Endothelial cell of umbilical vein (primary cell): ENCODE measurements around the gene SMIM27. TPM values are rescaled to one million over a fixed set of nuclear protein-coding genes. Genes with fewer than 3 reads are reported as not detected.

Experiments used
- BruUV-seq: library from RNA; stranded (reverse); fragments of 400-500 nt; replicated peaks from 2 replicates; lab custom pipeline; 2021; lab: Mats Ljungman, UMichigan
- CTCF ChIA-PET: fragments of 300-600, 350-600 bp; sonication (Branson Sonifier 250); formaldehyde crosslinking; loops from one replicate; lab custom pipeline; 2021; ENCODE audit warnings: antibody characterized with exemption, inconsistent platforms; lab: Charles Lee
- POLR2A ChIA-PET: fragments of 300-600, 350-600 bp; sonication (Branson Sonifier 250); formaldehyde crosslinking; loops from one replicate; lab custom pipeline; 2021; ENCODE audit warnings: antibody characterized with exemption, inconsistent platforms; lab: Charles Lee
- DNase-seq: peaks from one replicate; pipeline ENCODE4 v3.0.0-alpha.2; 2011; ENCODE audit warnings: low read depth, low spot score
- FAIRE-seq: peaks from 2 replicates; lab custom pipeline; 2011; peaks lifted over from hg19 to GRCh38; lab: Jason Lieb, UNC
- H2AFZ ChIP-seq: 2 replicates; pipeline ENCODE4 v1.6.0; 2012; ENCODE audit warnings: low read depth, low read length, control low read depth, inconsistent platforms
- H3K27ac ChIP-seq: 2 replicates; pipeline ENCODE4 v1.5.1; 2011; ENCODE audit warnings: low read depth, mild to moderate bottlenecking, control low read depth, low read length, moderate library complexity; ENCODE audit not compliant: insufficient read depth
- H3K27me3 ChIP-seq, 2 experiments: 2 replicates each; pipeline versions ENCODE4 v1.6.0 to v1.6.1; 2011; ENCODE audit warnings: low read length in 2 of 2, mixed read lengths in 1 of 2; ENCODE audit not compliant: control insufficient read depth in 2 of 2, insufficient read depth in 2 of 2
- H3K36me3 ChIP-seq, 2 experiments: 2 replicates in 1 of 2; 3 replicates in 1 of 2; pipeline ENCODE4 v1.5.1; 2011; ENCODE audit warnings: low read length in 2 of 2, mild to moderate bottlenecking in 1 of 2, moderate library complexity in 1 of 2; ENCODE audit not compliant: control insufficient read depth in 2 of 2, insufficient read depth in 2 of 2; ENCODE audit errors: extremely low read depth in 1 of 2
- H3K4me1 ChIP-seq: 3 replicates; pipeline ENCODE4 v1.5.1; 2011; ENCODE audit warnings: mild to moderate bottlenecking, low read length; ENCODE audit not compliant: control insufficient read depth, insufficient read depth; ENCODE audit errors: extremely low read depth
- H3K4me2 ChIP-seq: 2 replicates; pipeline ENCODE4 v1.6.1; 2011; ENCODE audit warnings: low read length, control low read depth, mixed read lengths; ENCODE audit not compliant: insufficient read depth
- H3K4me3 ChIP-seq, 3 experiments: fragments of 200-600 bp in 1 of 3; sonication (generic), shearing (Covaris generic) in 1 of 3; replicated peaks in 1 of 3; 2 replicates each; pipeline ENCODE4 v1.5.1; 2011 to 2016; ENCODE audit warnings: control low read depth in 3 of 3, low read length in 3 of 3, mild to moderate bottlenecking in 2 of 3, inconsistent platforms in 1 of 3, low read depth in 1 of 3, moderate library complexity in 1 of 3; ENCODE audit not compliant: insufficient read depth in 1 of 3
- H3K79me2 ChIP-seq: 2 replicates; pipeline ENCODE4 v1.6.0; 2012; ENCODE audit warnings: low read length, inconsistent platforms; ENCODE audit not compliant: control insufficient read depth, insufficient read depth
- H3K9ac ChIP-seq: replicated peaks from 2 replicates; pipeline ENCODE3; 2011; ENCODE audit warnings: low read length, control low read depth; ENCODE audit not compliant: insufficient read depth; ENCODE audit errors: extremely low read depth
- H3K9me1 ChIP-seq: replicated peaks from 3 replicates; pipeline ENCODE4 v1.6.0; 2011; ENCODE audit warnings: mild to moderate bottlenecking, low read length; ENCODE audit not compliant: control insufficient read depth, insufficient read depth; ENCODE audit errors: extremely low read depth
- H3K9me3 ChIP-seq: replicated peaks from 2 replicates; pipeline ENCODE4 v1.5.1; 2012; ENCODE audit warnings: low read length, inconsistent platforms; ENCODE audit not compliant: control insufficient read depth, insufficient read depth
- H4K20me1 ChIP-seq: replicated peaks from 2 replicates; pipeline ENCODE3; 2011; ENCODE audit warnings: mild to moderate bottlenecking, low read length; ENCODE audit not compliant: control insufficient read depth, insufficient read depth; ENCODE audit errors: extremely low read depth
- EZH2 ChIP-seq: IDR thresholded peaks from 2 replicates; pipeline ENCODE4 v1.6.1; 2012; ENCODE audit warnings: borderline replicate concordance, low read depth, mild to moderate bottlenecking, moderate library complexity, low read length, inconsistent platforms; ENCODE audit not compliant: severe bottlenecking
- FOS ChIP-seq: IDR thresholded peaks from 2 replicates; pipeline ENCODE4 v1.6.1; 2011; ENCODE audit warnings: mild to moderate bottlenecking, low read length, moderate library complexity, borderline replicate concordance; ENCODE audit not compliant: insufficient read depth
- GATA2 ChIP-seq: IDR thresholded peaks from 2 replicates; pipeline ENCODE4 v1.7.0; 2011; ENCODE audit warnings: low read depth, mild to moderate bottlenecking, moderate library complexity, mixed read lengths, low read length; ENCODE audit not compliant: insufficient read length, insufficient read depth
- JUN ChIP-seq: IDR thresholded peaks from 2 replicates; pipeline ENCODE4 v1.6.1; 2011; ENCODE audit warnings: borderline replicate concordance, low read depth; ENCODE audit not compliant: insufficient read length, insufficient read depth
- MYC ChIP-seq: IDR thresholded peaks from one replicate; pipeline ENCODE4 v1.6.1; 2011; ENCODE audit warnings: mild to moderate bottlenecking, low read depth, low read length
- POLR2A ChIP-seq: IDR thresholded peaks from 2 replicates; pipeline ENCODE4 v1.6.1; 2012; ENCODE audit warnings: low read depth, mild to moderate bottlenecking, control low read depth, low read length
- POLR2AphosphoS5 ChIP-seq: IDR thresholded peaks from 2 replicates; pipeline ENCODE4 v1.6.1; 2012; ENCODE audit warnings: low read depth, mild to moderate bottlenecking, control low read depth, low read length, moderate library complexity; ENCODE audit not compliant: insufficient read depth
- dilution Hi-C: fragments of 300-500 bp; cut with MboI; formaldehyde crosslinking; loops from one replicate; pipeline ENCODE4 v1.15.0; 2019; ENCODE audit warnings: low sequenced_read_pairs; ENCODE audit not compliant: extremely low pct_ligation_motif_present
- intact Hi-C: fragments of 100-400 bp; cut with micrococcal nuclease; formaldehyde crosslinking; loops from one replicate; pipeline ENCODE4 v1.10.0; 2022
- polyA plus RNA-seq, 4 experiments: library from polyadenylated mRNA; depleted of rRNA in 3 of 4; stranded (reverse) in 3 of 4; unstranded in 1 of 4; fragments of >200 nt; gene quantifications; 2 replicates each; pipeline versions ENCODE4 v1.2.1 to v1.2.3, GENCODE V29; 2011 to 2012; ENCODE audit warnings: missing spikeins in 1 of 4
- total RNA-seq: library from RNA; stranded (reverse); gene quantifications from 2 replicates; pipeline ENCODE4 v1.2.3, GENCODE V29; 2021
- TF ChIP-seq, protein P1 (sequence below): IDR thresholded peaks from 2 replicates; pipeline ENCODE4 v1.6.1; 2011; ENCODE audit not compliant: insufficient read depth, insufficient read length
- TF ChIP-seq, protein P2 (sequence below), 2 donors: IDR thresholded peaks; 1 replicate in 1 of 2; 2 replicates in 1 of 2; pipeline ENCODE4 v1.5.1; 2011; ENCODE audit warnings: low read length in 2 of 2, mild to moderate bottlenecking in 2 of 2, moderate library complexity in 2 of 2, control low read depth in 1 of 2, inconsistent platforms in 1 of 2, low read depth in 1 of 2; ENCODE audit not compliant: insufficient read depth in 1 of 2; ENCODE audit errors: extremely low read depth in 1 of 2

The SMIM27 gene
- total and polyA plus RNA-seq, 2 donors (not counting 3 experiments of a cell fraction or from before 2014, with no cell fraction given) = 3.4 to 11.5 TPM

DNA sequence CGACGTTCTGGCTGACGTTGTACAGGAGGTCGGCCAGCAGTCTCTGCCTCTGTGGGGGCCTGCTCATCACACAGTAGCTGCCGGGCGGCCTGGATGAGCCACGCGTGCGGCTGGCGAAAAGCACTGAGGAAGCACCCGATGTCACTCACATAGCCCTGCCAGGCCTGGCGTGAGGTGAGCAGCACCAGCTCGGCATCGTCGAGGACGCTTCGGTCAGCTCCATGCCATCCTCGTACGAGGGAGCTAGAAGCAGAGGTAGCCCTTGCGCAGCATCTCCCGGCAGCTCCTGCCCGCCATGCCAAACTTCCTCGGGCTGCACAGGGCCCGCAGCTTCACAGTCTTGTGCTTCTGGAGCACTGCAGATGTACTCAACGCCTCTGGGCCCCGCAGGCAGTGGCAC is 14.6 kb downstream of the SMIM27 start:
- POLR2A ChIA-PET = no interaction called here
- Histone ChIP-seq H3K27ac (no peak overlapping the region), H2AFZ (no peak overlapping the region), H3K4me2 (no peak overlapping the region), H3K9ac (no peak overlapping the region), H4K20me1 (no peaks in the 10 kb centered on the region), H3K9me1 (no peaks in the 10 kb centered on the region), H3K27me3 (no peaks in the 10 kb centered on the region), H3K4me1 (peaks cover 9% of the 10 kb centered on the region), H3K79me2 (peaks cover 22% of the 10 kb centered on the region), H3K4me3 (no peak overlapping the region), H3K9me3 (no peaks in the 10 kb centered on the region), H3K36me3 (peaks cover 4 to 12% of the 10 kb centered on the region in 2 experiments)
- TF ChIP-seq, protein P1, sequence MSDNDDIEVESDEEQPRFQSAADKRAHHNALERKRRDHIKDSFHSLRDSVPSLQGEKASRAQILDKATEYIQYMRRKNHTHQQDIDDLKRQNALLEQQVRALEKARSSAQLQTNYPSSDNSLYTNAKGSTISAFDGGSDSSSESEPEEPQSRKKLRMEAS = no peak
- TF ChIP-seq POLR2A = no peak
- TF ChIP-seq MYC = no peak
- CTCF ChIA-PET = interaction anchor here (1.1 to 6.6 kb wide), 3 partner anchors 10 to 401 kb away, joined by 3 to 40 read pairs (median 4); no protein-coding TSS in a partner anchor
- dilution Hi-C loops = loop anchor here (25.0 kb wide), 1 partner anchor 179 kb away; the partner anchor contains the start of gene ACO1
- FAIRE-seq = no peak
- intact Hi-C loops = no loop called here
- BruUV-seq = no TSS peak
- no peak for DNase-seq

DNA sequence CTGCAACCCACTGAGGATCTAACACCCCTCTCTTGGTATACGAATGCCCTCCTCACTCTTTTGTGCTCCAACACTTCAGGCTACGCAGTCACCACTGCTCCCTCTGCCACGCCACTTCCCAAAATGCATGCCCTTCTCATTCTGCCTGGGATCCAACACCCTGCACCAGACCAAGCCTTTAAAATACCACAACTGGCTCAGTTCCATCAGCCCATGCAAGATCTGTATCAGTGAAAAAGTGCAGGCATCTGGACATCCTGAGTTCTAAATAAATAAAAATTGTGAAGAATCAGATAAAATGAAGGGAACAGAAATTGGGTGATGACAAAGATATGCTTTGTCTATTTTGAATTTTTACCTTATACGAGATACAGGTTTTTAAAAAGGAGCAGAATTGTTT is 18.1 kb downstream of the SMIM27 start:
- Histone ChIP-seq H3K79me2 (peaks cover 30% of the 10 kb centered on the region), H3K9ac (no peak overlapping the region)
- no TSS peak for BruUV-seq

More for the DNA sequence above, 18.1 kb downstream of the SMIM27 start:
- dilution Hi-C loops = loop anchor here (25.0 kb wide), 1 partner anchor 183 kb away; the partner anchor contains the start of gene ACO1
- no peaks in the 10 kb centered on the region for H3K9me1 ChIP-seq
- peaks cover 18% of the 10 kb centered on the region for H3K4me1 ChIP-seq
- H3K4me2 ChIP-seq = no peak overlapping the region
- no peak for FAIRE-seq
- TF ChIP-seq POLR2A = no peak
- TF ChIP-seq MYC = no peak
- TF ChIP-seq FOS = no peak
- TF ChIP-seq, protein P1 = no peak
- TF ChIP-seq, protein P2, sequence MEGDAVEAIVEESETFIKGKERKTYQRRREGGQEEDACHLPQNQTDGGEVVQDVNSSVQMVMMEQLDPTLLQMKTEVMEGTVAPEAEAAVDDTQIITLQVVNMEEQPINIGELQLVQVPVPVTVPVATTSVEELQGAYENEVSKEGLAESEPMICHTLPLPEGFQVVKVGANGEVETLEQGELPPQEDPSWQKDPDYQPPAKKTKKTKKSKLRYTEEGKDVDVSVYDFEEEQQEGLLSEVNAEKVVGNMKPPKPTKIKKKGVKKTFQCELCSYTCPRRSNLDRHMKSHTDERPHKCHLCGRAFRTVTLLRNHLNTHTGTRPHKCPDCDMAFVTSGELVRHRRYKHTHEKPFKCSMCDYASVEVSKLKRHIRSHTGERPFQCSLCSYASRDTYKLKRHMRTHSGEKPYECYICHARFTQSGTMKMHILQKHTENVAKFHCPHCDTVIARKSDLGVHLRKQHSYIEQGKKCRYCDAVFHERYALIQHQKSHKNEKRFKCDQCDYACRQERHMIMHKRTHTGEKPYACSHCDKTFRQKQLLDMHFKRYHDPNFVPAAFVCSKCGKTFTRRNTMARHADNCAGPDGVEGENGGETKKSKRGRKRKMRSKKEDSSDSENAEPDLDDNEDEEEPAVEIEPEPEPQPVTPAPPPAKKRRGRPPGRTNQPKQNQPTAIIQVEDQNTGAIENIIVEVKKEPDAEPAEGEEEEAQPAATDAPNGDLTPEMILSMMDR (IDR thresholded peaks at IDR 0.05; ENCODE audit: extremely low read depth in 1 of 2, insufficient read depth in 1 of 2, low read depth in 1 of 2, low read length in 2 of 2) = no peak
- no peak for TF ChIP-seq JUN
- TF ChIP-seq EZH2 = no peak
- no peak for TF ChIP-seq GATA2
- TF ChIP-seq POLR2AphosphoS5 = no peak
- ChIA-PET POLR2A (no interaction called here), CTCF (no interaction called here)
- intact Hi-C loops = no loop called here
- DNase-seq = no peak
- no peaks in the 10 kb centered on the region for H4K20me1 ChIP-seq
- H3K27ac ChIP-seq = no peak overlapping the region
- no peak overlapping the region for H2AFZ ChIP-seq
- peaks cover 0 to 12% of the 10 kb centered on the region in 2 experiments for H3K36me3 ChIP-seq
- H3K9me3 ChIP-seq = no peaks in the 10 kb centered on the region
- no peaks in the 10 kb centered on the region for H3K27me3 ChIP-seq
- H3K4me3 ChIP-seq = no peak overlapping the region
